Ovary (tissue), 3 donors: Measurements from ENCODE around the gene ITGB2.

Experiments used
- EP300 ChIP-seq: sonication (generic); formaldehyde crosslinking; IDR thresholded peaks from one replicate; pipeline ENCODE4 v1.6.1; 2017; ENCODE audit warnings: antibody characterized with exemption
- TF ChIP-seq, protein P1 (sequence below), 3 donors: fragments of 450-650 bp in 2 of 3; fragments of 200-600 bp in 1 of 3; IDR thresholded peaks; one replicate each; pipeline versions ENCODE4 v1.5.1 to v1.8.0; 2016 to 2022; ENCODE audit warnings: antibody characterized with exemption in 3 of 3, mild to moderate bottlenecking in 1 of 3
- donor health status: DM: no; HTN: no; CAD: no.

DNA sequence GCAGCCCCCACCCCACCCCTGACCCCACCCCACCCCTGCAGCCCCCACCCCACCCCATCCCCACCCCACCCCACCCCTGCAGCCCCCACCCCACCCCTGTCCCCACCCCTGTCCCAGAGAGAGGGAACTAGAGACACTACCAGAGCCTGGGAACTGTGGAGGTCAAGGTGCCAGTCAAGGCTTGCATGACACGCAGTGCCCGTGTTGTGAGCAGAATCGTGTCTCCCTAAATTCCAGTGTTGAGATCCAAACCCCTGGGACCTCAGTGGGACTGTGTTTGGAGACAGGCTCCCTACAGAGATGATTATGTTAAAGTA, 84.4 kb downstream of the ITGB2 start:
- TF ChIP-seq, protein P1, sequence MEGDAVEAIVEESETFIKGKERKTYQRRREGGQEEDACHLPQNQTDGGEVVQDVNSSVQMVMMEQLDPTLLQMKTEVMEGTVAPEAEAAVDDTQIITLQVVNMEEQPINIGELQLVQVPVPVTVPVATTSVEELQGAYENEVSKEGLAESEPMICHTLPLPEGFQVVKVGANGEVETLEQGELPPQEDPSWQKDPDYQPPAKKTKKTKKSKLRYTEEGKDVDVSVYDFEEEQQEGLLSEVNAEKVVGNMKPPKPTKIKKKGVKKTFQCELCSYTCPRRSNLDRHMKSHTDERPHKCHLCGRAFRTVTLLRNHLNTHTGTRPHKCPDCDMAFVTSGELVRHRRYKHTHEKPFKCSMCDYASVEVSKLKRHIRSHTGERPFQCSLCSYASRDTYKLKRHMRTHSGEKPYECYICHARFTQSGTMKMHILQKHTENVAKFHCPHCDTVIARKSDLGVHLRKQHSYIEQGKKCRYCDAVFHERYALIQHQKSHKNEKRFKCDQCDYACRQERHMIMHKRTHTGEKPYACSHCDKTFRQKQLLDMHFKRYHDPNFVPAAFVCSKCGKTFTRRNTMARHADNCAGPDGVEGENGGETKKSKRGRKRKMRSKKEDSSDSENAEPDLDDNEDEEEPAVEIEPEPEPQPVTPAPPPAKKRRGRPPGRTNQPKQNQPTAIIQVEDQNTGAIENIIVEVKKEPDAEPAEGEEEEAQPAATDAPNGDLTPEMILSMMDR (IDR thresholded peaks at IDR 0.05), result no peak
- no peak for TF ChIP-seq EP300
